GM21381 (cell line): ENCODE measurements around the gene TXNRD3.

Source experiments
- ATAC-seq: cut with Tn5 transposase; IDR thresholded peaks from one replicate; pipeline ENCODE4 v1.9.1; 2021; ENCODE audit warnings: mild to moderate bottlenecking, moderate library complexity; ENCODE audit not compliant: unreplicated experiment

The TXNRD3 gene

DNA sequence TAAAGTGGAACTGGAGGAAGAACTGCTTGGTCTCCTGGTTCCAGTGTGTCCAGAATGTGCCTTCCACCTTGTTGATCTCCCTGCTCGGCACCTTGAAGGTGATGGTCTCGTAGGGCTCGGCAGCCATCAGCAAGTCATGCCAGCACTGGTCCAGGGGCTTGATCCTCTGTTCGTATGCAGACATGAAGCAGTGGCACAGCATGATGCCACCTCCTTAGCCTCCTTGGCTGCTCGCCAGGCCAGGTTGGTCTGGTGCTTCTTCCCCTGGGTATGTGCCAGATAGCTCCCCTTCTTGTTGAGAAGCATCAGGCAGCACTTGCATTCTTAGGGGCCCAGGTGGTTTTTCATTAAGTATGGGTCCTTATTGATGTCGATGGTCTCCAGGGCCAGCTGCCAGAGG is 17.8 kb upstream of the TXNRD3 start:
- ATAC-seq: no peak

DNA sequence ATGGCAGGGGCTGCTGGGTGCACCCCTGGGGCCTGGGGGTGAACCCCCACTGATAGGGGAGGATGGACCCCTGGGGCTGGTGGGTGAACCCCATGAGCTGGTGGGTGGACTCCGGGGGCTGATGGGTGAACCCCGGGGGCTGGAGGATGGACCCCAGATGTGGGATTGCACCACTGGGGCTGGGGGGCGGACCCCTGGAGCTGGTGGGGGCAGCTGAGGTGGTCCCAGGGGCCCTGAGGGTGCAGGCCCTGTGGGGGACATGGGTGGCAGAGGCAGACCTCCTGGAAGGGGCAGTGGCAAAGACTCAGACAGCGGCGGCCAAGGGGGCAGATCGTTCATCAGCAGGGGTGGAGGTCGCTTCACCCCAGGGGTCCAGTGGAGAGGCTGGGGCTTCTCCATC is 17.4 kb upstream of the TXNRD3 start:
- ATAC-seq: no peak

DNA sequence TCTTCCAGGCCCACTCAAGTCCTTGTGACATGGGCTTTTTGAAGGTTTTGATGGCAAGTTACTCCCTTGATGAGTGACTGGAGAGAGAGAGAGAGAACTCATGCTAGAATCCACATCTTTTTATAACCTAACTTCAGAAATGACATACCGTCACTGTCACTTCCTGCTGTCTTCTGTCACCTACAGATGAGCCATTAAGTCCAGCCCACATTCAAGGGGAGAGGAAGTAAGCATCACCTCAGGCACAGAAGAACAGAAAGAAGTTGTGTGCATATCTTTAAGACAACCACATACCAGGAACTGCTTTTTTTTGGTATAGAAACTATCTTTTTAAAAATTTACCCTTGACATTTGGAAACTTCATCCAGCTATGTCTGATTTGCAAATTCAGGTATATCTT is 16.6 kb upstream of the TXNRD3 start:
- no peak for ATAC-seq

DNA sequence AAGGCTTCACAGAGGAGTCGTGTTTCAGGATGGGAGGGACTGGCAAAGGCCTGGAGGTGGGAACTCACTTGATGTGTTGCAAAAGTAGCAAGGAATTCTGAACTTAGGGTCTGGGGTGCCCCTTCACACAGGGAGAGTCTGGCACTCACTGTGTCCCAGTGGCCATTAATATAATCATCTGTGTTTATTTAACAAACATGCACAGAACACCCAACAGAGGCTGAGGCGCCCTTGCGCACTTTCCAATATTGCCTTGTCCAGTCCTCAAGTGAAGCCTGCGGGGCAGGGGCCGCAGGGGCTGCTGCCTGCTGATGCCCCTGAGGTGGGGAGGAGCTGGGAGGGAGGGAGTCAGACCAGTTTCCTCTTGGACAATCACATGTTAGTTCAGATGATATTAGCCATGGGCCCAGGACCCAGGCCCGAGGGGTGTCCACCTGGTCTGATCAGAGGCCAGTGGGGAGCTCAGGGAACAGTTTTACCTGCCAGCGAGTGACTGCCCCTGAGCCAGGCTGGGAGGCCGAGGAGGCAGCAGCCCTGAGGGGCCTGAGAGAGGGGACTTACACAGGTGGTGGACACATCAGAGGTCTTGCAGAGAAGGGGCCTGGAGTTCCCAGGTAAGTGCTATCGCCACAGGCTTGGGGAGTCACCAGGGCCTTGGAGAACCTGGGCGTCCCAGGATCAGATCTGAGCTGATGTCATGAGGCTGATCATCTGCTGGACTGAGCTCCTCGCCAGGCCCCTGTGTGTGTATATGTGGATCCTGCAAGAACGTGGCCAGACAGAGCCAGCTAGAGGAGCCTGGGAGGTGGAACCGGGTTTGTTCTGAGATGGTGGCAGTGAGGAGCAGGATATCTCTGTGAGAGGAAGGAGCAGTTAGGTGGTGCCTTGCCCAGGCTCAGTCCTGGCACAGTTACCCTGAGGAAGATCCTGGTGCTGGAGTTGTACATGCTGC is 13.8 kb upstream of the TXNRD3 start:
- ATAC-seq: no peak

DNA sequence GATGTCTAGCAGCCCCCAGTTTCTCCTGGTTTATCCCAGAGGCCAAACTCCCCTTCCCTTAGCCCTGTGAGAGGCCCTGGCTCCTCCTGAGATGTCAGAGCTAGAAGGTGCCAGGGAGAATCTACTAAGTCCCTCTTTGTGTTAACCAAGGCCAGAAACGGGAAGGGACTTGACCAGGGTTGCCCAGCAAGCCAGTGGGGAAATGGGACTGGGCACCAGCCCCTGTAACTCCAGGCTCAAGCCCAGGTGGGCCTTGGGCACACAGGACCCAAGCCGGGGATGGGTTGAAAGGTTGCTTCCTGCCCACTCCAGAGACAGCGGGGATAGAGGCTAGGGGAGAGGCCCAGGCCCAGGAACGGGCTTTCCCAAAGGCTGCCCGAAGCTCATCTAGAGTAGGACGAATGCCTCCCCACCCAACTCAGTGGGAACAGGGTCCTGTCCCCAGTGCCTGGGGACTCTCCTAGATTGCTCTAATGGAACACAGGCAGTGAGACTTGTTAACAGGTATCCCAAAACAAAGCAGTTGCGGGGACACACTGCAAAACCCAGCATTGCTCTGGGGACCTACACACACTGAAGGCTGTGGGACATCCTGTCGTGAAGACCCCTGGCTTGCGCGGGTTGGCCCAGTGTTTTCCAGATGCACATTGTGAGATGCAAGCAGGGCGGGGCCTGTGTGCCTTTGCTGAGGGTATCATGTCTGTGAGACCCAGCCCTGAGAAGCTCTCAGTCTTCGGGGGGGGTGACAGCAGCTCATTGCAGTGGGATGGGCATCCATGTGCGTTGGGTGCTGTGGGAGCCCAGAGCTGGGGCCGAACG is 12.9 kb upstream of the TXNRD3 start:
- no peak for ATAC-seq

DNA sequence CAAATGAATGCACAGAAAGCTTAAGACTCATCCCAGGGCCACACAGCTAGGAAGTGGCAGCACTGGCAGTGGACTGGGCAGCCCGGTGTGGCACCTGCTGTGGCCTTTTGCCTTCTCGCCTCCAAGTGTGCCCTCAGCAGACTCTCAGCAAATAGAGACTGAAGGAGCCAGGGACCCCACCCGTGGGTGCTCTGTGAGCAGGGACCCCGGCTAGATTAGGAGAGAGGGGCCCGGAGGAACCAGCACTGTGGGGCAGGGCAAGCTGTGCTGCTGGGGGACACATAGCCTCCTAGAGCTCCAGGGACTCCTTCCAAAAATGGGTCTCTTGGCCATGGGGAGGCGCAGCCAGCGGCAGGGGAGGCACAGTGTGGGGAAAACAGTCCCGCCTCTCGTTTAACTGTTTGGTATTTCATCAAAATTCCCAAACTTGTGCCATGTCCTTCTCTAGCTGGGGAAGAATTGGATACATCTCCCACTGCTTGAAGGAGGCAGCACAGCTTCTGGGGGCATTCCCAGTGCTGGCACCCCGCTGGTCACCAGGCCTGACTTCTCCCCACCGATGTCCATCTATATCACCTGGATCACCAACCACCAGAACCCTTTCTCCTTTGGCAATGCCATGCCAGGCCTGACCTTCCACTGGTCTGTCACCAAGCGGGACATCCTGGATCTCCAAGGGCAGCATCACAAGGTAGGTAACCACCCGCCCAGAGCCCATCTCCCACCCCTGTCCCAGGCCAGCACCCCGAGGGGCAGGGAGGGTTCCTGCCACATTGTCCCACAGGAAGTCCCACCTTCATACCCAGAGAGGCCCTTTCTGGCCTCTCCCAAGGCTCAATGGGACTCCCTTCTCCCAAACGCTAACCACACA is 12.0 kb upstream of the TXNRD3 start:
- no peak for ATAC-seq

DNA sequence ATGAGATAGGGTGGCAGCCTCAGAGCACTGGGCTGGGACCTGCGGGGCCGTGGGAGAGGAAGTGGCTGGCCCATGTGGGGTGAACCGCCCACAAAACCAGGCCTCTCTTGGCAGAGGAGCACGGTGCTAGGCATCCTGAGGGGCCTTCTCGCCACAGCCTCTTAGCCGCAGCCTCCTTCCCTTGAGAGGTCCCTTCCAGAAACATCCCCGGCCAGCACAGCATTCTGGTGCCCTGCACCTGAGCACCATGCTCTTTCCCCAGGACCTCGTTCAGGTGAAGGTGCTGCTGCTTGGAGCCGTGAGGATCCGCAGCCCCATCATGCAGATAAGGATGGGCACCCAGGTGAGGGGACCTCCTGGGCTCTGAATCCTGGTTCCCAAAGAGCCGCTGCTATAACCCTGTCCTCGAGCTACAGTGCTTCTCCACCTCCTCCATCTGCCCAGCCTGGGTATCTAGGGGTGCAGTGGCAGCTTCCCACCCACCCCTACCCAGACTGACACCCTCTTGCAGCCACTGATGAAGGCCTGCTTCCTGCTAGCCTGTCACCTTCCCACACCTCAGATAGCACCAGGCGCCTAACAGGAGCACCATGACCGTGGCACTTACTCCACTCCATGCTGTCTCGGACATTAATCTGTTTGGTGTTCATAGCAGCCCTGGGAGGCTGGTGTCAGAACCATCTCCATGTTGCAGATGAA is 11.2 kb upstream of the TXNRD3 start:
- ATAC-seq: no peak

DNA sequence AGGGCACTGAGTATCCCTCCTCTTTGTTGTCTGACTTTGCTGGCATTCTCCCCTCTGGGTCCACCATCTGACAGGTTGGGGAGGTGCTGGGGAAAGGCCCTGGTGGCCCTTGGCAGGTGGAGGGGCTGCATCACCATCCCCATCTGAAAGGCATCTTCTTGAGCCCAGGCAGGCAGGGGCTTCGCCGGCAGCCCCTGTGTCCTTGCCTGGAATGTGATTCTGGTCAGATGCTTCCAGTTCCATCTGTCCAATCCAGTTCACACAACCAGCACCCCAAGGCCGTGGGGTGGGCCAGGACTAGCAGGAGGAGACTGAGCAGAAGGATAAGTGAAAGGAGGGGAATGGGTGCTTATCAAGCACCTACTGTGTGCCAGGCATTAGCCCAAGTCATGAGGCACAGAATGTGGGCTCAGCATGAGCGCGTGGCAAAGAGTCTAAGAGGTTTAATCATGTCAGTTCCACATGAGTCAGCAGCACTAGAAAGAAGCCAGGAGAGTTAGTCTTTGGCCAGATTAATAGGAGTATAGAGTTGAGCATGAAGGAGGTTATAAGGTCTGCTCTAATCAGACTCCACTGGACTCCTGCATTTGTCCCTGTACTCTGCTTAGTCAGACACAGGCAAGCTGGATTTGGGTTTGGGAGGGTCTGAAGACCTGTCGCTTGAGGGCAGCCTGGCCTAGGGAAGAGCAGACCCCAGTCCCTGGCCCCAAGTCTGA is 10.5 kb upstream of the TXNRD3 start:
- ATAC-seq: no peak

DNA sequence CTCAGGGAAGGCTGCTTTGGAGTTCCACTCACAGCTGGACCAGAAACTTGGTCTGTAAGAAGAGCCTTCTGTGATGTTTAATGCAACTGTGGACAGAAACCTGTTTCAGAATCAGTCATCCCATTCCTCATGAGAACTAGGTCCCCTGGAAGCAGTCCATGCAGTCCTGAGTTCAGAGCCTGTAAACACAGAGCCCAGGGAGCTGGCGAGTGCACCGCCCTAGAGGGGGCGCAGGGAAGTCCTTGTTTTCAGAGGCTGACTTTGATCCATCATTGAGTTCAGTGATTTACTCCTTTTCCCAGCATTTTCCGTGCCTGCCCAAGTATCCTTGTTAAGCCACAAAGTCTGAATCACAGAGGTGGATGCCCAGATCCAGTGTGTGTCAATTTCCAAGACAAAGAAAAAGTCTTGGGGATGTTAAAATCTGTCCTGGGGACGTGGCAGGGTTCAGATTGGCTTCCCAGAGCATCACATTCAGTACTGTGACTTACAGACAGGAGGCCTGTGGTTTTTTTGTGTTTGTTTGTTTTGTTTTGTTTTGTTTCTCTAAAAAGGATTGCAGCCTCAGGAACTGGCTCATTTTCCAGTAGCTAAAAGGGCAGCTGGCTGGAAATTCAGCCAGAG is 9.8 kb upstream of the TXNRD3 start:
- ATAC-seq: no peak

DNA sequence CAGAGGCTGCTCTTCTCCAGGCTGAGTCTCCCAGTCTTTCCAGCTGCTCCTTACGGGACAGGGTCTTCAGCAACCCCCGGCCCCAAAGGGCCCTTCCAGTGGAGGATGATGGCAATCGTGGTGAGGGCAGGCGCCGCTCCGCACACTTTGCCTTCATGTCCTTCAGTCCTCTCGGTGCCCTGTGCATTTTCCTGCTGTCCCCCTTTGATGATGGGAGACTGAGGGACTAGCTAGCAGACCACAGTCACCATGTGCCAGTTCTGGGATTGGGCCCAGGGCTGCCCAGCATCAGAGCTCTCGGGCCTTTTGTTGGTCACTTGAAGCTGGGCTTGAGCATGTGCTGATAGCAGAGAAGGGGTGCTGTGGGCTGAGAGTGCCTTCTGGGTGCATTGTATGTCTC is 8.8 kb upstream of the TXNRD3 start:
- no peak for ATAC-seq

DNA sequence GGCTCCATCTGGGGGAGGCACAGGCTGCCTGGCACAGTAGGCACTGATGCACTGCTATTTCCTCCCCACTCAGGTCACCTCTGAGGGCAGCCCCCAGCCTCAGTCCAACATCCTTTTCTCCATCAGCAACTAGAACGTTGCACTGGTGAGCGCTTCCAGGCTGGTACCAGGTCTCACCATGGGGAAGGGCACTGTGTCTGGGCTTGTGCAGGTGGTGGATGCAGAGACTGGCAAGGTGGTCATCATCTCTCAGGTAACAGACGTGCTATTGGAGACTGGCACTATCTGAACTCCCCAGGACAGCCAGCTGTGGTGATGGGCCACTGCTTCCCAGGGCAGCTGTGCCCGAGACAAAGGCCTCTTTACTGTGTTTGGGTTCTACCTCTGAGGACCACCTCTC is 8.3 kb upstream of the TXNRD3 start:
- no peak for ATAC-seq

DNA sequence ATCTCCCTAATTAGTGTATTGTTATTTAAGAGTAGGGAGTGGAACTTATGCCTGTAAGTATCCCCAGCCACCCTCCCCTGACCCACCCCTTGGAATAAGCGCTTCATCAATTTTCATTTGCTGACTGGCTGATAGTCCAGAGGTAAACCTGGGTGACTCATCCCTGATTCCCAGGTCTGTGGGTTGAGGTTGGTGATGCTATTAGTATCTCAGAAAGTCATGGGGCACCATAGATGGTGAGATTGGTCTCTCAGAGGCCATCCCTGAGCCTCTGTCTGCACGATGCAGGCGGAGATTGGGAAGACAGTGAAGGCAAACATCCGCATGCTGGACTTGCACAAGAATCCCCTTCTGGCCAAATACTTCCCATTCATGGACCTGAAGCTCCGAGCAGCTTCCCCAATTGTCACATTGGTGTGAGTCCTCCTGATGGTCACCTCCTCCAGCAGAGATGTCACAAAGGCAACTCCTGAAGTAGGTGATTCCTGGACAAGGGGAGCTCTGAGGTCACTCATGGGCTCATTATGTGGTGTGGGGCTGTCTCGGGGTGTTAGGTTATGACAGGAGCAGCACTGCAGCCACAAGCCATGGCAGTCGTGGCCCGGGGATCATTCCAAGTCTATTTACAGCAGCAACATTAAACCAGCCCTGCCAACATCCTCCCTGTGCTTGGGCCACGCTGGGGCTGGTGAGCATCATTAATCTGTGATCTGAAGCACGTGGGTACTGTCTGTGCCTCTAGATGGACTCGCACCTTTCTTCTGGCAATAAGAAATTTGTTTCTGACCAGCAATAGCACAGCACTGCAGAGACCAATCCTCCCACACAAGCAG is 6.8 kb upstream of the TXNRD3 start:
- ATAC-seq: no peak

DNA sequence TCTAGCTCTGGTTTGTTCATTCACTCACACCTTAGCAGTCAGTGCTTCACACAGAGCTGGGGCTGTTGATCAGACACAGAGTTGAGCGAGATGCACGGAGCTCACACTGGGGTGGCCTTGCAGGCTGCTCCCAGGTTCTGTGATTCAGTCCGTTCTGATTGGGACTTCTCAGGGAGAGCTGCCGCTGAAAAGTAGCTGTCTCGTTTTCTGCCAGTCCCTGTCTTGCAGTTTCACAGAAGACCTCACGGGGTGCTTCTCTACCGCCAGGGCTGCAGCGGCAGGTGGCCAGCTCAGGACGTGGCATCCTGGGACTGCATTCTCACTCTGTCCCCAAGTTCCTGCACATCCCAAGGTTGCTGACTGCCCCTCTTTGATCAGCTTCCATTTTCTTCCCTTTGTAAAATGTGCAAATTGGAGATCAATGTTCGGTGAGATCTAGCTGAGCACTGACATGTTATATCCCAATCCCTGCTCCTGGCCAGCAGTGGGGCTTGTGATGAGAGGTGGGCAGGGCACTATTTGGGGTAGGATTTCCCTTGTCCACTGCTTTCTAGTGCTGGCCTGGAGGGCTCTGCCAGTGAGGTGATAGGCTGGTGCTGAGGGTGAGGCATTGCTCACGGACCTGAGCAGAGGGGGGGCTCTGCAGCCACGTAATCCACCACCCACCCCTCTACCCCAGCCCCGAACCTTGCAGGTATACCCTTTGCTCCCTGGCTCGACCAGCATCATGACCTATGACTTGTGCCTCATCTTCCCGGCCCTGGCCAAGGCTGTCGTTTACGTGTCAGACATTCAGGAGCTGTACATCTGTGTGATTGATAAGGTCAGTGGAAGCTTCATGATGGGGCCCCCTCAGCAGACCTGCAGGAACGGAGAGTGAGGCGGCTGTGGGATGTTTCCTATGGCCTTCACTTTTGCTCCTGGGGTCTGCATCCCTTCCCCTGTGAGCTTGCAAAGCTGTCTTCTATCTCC is 5.3 kb upstream of the TXNRD3 start:
- ATAC-seq: no peak

DNA sequence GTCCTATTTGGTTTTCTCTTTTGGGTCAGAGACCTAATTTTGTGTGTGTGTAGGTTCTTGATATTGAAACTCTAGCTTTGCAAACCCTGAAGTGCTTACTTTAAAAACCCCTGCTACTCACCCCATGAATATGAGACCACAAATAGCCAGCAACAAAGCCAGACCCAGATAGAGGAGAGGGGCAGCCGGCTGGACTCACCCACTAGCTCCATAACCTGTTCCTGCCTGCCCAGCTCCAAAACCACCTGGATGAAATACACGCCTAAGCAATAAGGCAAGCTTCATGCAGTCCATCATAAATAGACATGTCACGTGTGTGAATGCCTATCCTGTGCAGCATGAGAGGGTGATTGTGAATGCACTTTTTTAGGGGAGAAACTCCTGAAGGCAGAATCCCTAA is 3.7 kb upstream of the TXNRD3 start:
- no peak for ATAC-seq

DNA sequence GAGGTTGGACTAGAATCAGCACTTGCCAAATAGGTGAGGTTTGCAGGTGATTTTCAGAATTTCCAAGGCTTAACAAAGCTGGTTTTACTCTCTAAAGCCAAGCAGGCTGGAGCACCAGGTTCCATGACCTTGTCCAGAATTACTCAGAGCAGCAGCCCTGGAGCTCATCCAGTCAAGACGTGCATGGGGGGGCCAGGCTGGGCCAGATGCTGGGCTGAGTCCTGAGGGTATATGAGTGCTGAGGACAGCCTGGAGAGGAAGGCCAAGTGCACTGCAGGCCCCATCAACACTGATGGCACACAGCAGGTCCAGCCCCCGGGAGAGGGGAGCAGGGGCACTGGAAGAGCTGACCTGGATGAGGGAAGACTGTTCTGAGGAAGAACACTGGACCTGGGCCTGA is 3.0 kb upstream of the TXNRD3 start:
- no peak for ATAC-seq

DNA sequence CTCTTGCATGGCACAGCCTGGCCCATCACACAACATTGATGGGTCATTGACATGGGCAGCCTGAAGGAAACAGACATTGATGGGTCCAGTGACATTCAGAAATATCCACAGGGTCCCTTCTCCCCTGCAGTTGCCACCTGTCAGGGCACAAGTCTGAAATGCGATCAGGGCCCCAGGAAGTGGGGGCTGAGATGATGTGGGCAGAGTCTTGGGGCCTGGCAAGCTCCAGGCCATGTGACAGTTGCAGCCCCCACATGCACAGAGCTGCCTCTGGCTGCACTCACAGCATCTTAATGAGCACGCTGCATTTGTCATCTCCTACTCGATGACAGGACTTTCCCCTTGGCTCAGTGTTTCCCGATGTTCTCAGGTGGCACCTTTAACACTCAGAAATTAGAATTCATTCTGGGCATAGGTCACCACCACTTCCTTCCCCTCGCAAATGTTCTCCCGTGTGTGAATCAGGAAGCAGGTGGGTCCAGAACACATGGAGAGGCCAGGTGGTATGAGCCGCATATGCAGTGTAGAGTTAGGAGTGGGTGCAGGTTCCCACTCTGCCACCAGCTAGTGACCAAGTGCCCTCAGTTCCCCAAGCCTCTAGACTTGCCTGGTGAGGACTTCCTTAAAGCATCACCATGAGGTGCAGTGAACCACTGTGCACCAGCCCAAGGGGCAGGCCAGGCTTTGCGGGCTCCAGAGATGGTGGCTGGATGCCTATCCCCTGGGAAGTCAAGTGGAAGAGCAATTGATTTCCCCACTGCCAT is 1.6 kb upstream of the TXNRD3 start:
- no peak for ATAC-seq

DNA sequence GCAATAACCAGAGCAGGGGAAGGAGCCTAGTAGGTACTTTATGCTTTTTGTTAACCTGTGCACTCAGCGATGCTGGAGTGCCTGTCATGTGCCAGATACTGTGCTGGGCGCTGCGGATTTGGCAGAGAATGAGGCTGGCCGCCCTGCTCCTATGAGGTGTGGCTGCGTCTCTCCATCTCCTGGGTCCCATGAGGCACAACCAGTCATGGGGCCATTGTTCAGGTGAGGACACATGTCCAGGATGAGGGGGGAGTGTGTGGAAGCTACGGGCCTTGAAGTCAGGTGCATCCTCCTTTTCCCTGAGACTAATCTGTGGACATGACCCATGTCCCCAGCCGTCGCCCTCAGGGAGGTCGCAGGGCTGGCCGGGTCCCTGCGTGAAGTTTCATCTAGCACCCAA is 963 bp upstream of the TXNRD3 start:
- no peak for ATAC-seq
